ENCODE results near the gene ATP5PD.

Gene ATP5PD

GRCh38 chr17:75081611-75082540, 35.1 kb upstream of the ATP5PD start:
- DNase-seq (ENCODE audit: low read depth) = no peak
- H3K4me3 ChIP-seq (ENCODE audit: low read length) = no peak overlapping the region
- no peak for TF ChIP-seq CTCF (conservative IDR thresholded peaks at IDR 0.05; ENCODE audit: low read depth, low read length)

GRCh38 chr17:75079023-75079373, 32.2 kb upstream of the ATP5PD start:
- TF ChIP-seq CTCF (conservative IDR thresholded peaks at IDR 0.05; ENCODE audit: low read depth, low read length) = no peak
- no peak for DNase-seq (ENCODE audit: low read depth)
- H3K4me3 ChIP-seq (ENCODE audit: low read length) = no peak overlapping the region

GRCh38 chr17:75078284-75079022, 31.7 kb upstream of the ATP5PD start:
- no peak for TF ChIP-seq CTCF (conservative IDR thresholded peaks at IDR 0.05; ENCODE audit: low read depth, low read length)
- peak; percentile 68 for DNase-seq (ENCODE audit: low read depth)
- H3K4me3 ChIP-seq (ENCODE audit: low read length) = no peak overlapping the region

GRCh38 chr17:75077496-75078283, 30.9 kb upstream of the ATP5PD start:
- no peak for DNase-seq (ENCODE audit: low read depth)
- peak; percentile 10 for TF ChIP-seq CTCF (conservative IDR thresholded peaks at IDR 0.05; ENCODE audit: low read depth, low read length)

GRCh38 chr17:75077072-75077495, 30.3 kb upstream of the ATP5PD start:
- H3K4me3 ChIP-seq (ENCODE audit: low read length) = no peak overlapping the region
- TF ChIP-seq CTCF (conservative IDR thresholded peaks at IDR 0.05; ENCODE audit: low read depth, low read length) = no peak
- DNase-seq (ENCODE audit: low read depth) = no peak

More at GRCh38 chr17:75077496-75078283, 30.9 kb upstream of the ATP5PD start:
- no peak overlapping the region for H3K4me3 ChIP-seq (ENCODE audit: low read length)

GRCh38 chr17:75075597-75076336, 29.0 kb upstream of the ATP5PD start:
- H3K4me3 ChIP-seq (ENCODE audit: low read length) = no peak overlapping the region
- no peak for DNase-seq (ENCODE audit: low read depth)
- TF ChIP-seq CTCF (conservative IDR thresholded peaks at IDR 0.05; ENCODE audit: low read depth, low read length) = no peak
